HG02763 (cell line): ENCODE results near the gene IMPDH1.

ENCODE experiments used
- ATAC-seq: cut with Tn5 transposase; IDR thresholded peaks from one replicate; pipeline ENCODE4 v1.9.1; 2021; ENCODE audit warnings: mild to moderate bottlenecking, moderate library complexity; ENCODE audit not compliant: unreplicated experiment

The IMPDH1 gene

DNA sequence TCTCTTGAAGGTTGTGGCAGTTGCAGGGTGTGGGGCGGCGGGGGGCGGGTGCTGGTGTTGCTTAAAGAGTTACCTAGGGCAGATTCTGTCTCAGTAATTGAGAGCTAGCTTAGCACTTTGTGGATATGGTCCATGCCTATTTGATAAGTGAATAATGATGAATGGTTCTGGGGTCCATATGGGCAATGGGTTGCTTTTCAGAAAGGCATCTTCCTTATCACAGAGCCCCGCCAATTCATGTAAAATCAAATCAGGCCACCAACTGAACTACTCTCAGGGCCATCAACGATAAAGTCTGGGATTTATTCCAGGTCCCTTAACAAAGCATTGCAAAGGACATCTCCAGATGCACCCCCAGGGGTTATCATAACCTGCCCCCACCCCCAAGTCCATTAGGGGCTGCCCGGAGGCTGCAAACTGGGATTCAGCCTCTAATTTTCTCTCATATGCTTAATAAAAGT lies 46.5 kb downstream of the IMPDH1 start:
- no peak for ATAC-seq

DNA sequence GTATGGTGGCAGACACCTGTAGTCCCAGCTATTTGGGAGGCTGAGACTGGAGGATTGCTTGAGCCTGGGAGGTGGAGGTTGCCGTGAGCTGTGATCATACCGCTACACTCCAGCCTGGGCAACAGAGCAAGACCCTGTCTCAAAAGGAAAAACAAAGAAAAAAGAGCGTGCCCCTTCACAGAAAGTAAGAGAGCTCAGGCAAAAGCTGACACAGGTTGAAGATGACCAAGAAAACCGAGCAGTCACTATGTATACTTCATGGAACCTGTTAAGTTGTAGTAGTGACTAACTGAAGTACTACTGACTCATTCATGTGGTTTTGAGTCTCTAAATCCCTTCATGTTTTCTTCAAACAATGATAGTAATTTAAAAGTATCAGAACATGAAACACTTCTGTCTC lies 47.1 kb downstream of the IMPDH1 start:
- ATAC-seq: no peak

DNA sequence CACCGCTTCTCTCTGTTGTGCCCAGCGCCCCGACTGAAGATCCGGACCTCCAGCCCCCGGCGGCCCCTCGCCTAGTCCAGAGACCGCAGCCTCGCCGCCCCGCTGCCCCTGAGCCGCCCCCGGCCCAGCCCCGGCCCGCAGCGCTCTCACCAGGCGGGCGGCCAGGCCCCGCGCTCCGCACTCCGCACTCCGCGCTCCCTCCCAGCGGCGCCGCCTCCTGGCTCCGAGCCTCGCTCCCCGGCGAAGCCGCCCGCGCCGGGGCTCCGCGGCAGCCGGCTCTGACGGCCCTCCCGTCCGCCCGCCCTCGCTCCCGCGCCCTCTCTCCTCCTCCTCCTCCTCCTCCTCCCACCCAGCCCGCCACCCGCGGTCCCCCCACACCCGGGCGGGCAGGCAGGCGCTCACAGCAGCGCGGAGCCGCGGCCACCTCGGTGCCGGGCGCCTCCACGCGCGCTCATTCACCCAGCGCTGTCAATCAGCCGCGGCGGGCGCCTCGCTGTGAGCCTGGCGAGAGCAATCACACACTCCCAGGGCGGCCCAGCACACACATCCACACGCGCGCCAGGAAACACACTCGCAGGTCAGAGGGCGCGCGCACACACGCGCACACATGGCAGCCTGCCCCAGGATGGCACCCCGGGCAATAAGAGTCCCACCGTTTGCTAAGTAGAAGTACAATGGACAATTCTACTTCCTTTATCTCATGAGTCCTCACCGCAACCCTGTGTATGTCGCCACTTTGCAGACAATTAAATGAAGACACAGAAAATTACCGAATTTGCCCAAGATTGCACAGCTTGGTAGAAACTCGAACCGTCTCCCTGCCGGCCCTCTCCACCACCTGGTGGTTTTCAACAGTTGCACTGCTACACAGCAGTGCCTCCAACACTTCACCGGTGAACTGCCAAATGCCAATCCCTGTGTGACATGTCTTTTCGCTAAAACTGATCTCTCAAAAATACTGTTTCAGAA lies 48.1 kb downstream of the IMPDH1 start, which contains the start of gene PRRT4:
TSS of gene PRRT4 (minus strand) at position 280 of the 969 bp plus-strand sequence.
- ATAC-seq: no peak

DNA sequence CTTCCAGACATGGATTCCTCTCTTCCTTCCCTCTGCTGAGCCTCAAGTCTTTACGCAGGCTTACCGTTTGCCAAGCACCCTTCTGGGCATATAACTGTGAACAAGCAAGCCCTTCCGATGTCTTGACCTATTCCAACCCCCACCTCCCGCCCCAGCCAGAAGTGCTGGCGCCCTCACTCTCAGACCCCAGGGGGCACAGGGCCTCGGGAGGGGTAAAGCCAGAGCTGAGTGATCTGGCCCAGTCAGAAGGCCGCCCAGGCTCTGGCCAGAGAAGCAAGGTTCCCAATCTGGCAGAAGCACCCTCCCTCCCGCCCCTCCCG lies 49.5 kb downstream of the IMPDH1 start:
- no peak for ATAC-seq

DNA sequence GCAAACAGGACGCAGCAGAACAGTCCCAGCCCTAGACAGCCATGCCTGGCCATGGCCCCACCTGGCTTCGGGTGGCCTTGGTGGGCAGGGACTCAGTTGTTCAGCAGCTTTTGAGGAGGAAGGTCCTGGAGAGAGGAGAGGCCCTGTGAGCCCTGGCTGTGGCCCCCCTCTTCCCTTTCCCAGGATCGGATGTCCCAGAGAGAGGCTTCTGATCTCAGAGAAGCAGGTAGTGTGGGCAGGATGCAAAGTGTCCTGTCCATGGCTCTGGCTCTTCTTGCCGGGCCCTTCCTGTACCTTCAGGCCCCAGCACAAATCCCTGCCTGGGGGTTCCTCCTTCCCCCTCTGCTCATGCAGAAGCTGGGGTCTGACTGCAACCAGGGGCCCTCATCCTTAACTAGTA lies 49.8 kb downstream of the IMPDH1 start:
- no peak for ATAC-seq

DNA sequence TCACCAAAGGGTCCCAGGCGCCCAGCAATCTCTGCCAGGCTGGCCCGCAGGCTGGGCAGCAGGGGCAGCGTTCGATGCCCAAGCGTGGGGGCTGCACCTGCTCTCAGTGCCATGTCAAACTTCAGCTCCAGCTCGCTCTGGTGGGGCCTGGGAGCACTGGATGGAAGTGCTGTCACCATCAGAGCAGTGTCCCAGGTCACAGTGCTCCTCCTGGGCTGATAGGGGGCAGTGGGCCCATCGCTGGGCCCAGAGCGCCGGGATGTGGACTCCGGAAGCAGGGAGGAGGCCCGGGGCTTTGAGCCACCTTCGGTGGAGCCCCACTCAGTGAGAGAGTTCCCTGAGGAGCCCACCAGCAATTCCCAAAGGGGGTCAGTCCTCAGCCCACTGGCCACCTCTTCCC lies 50.4 kb downstream of the IMPDH1 start:
- ATAC-seq: no peak

DNA sequence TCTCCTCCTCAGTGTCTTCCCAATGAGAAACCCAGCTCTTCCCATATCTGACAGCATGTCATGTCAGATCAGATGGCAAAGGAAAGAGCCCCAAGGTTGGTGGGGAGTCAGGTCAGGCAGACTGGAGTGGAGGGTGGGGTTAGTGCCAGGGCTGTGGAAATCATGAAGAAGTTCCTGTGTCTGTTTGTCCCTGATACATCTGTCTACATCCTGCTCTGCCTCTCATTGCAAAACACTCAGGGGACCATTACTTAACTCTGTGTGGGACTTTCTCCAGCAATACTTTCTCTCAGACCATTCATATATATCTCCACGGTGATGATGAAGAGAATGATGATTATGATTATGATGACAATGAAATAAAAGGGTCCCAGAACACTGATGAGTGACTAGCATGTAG lies 51.5 kb downstream of the IMPDH1 start:
- ATAC-seq: no peak

DNA sequence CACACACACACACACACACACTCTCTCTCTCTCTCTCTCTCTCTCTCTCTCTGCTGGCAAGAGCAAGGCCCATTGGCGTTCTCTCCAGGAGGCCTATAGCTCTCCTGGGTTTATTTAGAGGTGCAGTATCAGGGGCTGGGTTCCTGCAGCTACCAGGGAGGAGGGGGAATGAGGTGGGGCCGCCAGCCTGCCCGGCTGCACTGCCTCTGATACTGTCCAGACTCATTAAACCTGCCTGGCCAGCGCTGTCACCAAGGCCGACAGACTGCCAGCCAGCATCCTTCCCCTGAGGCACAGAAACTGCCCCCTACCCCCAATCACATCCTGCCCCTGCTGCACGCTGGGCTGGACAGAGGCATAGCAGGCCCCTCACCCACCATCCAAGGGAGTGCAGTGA lies 52.6 kb downstream of the IMPDH1 start:
- no peak for ATAC-seq

DNA sequence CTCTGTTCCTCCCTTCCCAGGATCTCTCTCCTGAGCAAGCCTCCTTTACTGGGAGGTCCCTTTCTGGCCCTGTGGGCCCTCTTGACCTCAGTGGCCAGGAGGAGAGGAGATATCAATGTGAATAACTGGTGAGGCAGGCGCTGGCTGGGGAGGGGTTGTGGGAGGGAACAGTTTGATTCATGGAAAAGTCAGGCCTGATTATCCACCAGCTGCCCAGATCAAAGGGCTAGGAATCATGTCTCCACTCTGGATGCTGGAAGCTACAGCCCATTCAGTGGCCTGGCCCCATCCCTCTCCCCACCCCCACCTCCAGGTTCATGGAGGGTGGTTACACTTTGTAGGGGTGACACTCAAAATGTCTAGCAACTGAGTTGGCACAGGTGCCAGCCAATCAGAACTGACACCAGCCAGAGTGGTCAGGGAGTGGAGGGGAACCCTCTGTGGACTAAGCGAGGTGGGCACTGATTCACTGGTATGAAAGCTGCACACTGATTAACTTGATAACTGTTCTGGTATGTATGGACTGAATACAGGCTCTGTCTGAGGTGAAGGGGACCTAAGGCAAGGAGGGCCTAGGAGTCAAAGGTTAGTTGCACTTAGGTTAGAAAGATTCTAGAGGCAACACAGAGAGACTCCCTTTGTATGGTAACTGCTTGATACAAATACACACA lies 53.1 kb downstream of the IMPDH1 start:
- no peak for ATAC-seq

DNA sequence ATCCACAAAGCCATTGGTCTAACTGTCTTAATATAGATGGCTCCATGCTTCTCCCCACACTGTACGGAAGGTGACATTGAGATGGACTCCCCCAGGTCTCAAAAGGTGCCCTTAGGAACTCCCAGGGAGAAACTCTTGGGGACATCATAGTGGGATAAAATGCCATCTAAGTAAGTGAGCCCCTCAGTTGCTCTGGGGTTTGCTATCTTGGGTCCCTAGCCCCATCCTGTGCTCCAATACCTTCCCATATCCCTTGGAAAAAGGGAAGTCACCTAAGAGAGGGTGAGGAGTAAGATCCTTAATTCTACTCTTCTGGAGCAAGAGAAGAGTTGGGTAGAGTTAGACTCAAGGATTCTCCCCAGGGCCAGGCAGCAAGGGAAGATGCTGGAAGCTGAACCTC lies 56.2 kb downstream of the IMPDH1 start:
- ATAC-seq: no peak

DNA sequence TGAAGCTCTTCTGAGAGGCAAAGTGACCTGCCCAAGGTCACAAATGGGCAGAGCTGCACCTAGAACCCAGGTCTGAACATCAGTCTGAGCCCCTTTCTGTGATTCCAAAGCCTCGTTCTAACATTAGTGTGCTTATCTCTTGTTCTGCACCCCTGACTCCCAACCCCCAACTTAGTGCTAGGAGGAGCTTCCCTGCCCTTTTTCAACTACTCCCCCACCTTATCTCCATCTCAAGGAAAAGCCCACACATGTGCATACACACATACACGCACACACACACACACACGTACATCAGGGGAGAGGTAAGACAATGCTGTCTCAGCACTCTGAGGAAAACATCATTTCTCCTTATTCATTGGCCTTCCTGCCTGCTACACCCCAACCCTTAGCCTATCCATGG lies 56.6 kb downstream of the IMPDH1 start:
- no peak for ATAC-seq

DNA sequence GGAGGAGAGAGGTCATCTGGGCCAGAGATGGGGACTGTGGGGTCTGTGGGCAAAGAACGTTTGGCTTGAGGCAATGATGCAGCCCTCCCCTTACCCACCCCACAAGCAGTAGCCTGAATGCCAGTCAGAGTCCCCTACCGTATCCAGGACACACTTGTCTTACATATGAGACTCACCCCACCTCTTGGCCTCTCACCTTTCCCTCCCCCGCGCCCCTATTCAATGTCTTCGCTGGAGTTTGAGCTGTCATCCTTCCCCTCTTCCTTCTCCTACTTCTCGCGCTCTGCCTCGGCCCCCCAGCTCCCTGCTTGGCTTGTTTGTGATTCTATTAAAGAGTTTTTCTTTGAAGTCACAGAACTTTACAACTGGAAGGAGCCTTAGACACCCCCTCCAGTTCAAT lies 57.1 kb downstream of the IMPDH1 start:
- ATAC-seq: no peak

DNA sequence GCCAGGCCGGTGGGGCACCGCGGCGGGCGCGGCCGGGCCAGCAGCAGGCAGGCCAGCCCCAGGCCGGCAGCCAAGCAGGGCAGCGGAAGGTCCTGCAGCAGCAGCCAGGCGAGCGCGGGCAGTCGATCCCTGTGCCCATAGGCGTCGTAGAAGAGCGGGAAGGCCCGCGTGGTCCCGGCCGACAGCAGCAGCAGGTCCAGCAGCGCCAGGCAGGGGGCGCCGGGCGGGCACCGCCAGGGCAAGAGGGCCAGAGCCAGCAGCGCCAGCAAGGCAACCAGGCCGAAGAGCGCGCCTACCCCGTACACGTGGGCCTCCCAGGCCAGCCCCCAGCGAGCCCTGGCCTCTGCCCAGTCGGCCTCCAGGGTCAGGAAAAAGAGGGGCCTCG lies 57.6 kb downstream of the IMPDH1 start:
- ATAC-seq: no peak

DNA sequence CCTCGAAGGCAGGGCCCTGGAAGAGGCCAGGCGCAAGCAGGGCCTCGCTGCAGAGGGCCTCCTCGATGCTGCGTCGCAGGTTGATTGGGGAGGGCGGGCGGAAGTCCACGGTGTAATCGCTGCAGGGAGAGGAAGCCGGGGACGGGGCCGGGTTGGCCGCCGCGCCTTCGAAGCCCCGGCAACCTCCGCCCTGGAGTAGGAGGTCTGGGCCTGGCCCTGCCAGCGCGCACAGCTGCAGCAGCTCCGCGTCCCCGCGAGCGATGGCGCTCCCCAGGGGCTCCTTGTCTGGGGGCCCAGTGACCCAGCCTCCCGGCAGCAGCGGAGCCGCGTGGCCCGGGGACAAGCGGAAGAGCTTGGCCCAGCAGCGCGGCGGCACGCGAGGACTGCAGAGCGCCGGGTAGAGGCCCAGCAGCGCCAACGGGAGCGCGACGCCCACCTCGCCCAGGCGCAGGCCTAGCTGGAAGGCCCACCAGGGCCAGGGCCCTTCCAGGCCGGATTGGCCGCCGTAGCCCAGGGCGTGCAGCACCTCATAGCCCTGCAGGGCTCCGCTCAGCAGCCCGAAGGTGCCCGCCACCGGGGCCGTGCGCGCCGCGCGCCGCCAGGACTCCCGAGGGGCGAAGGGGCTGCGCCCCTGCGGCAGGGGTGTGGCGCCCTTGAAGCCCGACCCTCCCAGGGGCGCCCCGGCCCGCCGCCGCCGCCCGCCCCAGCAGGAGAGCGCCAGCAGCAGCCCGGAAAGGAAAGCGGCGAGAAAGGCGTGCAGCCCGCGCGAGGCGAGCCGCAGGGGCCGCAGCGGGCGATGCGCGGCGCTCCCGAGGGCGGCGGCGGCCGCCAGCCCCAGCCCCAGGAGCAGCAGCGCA lies 58.3 kb downstream of the IMPDH1 start:
- no peak for ATAC-seq

DNA sequence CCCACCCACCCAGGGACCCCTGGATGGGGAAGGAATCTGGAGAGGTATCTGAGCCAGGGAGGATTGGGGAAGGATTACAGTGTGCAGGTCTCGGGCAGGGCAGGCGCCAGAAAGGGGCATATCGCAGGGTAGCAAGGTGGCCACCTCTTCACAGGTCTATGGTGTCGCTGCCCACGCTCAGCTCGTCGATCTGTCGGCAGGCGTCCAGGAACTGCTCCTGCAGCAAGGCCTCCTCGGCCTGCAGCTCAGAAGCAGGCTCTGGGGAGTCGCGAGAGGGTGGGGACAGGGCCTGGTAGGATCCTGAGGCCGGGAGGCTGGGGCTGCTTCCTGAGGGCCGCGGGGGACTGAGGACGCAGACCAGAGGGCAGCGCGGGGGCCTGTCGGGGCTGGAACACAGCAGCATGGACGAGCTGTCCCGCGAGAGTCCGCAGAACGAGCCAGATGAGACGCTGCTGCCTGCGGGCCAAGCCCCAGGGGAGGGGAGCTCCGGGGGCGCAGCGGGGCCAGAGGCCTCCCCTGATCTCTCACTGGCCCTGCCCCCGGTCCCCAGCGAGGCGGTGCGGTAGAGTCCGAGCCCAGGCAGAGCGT lies 59.0 kb downstream of the IMPDH1 start:
- no peak for ATAC-seq

DNA sequence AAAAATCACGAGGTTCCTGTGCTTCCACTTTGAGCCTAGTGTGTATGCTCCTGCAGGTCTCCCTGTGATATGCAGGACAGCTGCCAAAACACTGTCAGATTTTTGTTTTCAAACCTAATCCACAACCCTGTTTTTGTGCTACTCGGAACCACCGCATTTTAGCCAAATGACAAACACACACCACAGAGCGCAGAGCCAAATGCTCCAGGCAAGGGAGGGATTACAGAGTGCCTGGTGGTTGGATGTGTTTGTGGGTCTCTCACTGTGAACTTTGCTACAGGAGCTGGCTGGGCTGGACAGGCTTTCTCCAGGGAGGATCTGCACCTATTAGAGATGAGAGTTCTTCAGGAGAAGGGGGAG lies 60.3 kb downstream of the IMPDH1 start:
- ATAC-seq: no peak

DNA sequence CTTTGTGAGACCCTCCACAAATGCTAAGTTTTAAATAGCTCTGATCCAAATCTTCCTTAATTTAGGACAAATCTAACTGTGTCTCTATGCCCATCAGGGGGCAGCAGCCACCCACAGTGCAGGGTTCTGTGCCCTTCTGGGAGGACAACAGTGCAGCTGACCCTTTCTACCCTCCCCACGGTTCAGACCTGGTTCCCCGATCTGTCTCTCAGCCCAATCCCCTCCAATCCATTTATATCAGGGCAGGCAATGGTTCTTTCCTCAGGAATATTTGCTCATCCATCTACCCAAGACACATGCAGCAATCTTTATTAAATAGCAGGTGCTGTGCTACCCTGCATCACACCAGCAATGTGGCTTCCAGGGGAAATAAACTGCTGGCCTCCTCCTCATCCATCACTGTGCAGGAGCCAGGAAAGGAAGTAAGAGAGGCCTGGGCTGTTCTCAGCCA lies 62.1 kb downstream of the IMPDH1 start:
- no peak for ATAC-seq

DNA sequence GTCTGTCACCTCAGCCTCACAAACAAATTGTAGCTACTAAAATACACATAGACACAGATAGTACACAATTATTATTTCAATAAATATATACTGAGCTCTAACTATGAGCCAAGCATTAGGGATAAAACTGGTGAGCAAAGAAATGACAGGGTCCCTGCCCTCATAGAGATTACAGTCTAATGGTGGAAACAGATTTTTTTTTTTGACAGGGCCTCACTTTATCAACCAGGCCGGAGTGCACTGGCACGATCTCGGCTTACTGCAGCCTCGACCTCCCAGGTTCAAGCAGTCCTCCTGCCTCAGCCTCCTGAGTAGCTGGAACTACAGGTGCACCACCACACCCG lies 65.4 kb downstream of the IMPDH1 start:
- ATAC-seq: no peak

DNA sequence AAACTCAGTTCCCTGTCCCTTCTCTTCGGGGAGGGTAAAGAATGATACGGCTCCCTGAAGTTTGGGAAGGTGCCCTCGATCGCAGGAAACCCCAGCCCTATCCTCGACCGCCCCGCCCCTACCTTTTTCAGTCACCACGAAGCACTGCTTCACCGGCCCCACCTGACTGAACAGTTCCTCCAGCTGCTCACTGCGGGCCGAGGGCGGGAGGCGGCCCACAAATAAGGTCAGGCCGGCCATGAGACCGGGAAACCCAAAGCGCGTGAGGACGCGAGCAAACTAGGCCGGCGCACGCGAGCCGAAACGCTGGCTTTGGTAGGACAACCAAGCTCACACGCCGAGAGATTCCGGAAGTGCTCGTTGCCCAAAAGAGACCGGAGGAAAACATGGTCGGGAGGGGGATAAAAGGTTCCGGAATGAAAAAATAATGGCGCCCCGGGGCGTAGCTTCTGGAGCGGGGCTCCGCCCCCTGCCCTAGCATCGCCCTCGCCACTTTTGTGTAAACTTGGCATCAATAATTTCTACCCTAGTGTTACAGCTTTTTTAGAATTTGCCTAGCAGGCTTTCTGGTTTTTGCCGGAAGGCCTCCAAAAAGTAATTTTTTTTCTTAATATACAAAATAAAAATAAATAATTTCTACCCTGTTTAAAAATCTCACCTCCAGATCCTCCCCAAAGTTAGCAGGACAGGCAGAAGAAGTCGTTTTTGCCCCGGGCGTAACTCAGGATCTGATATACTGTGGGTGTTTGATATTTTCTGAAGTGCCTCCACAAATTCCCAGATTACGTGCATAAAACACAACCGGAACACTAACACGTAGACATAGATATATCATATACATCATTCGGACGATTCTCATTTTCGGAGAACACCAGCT lies 66.0 kb downstream of the IMPDH1 start, which contains the start of gene RBM28:
TSS of gene RBM28 (minus strand) at position 355 of the 877 bp plus-strand sequence. CDS start at position 240, 115 bp downstream.
- ATAC-seq: peak; percentile 93
